ENCODE data around the gene DUSP15.

GRCh38 chr20:31860390-31861134, 9.8 kb downstream of the DUSP15 start:
- TF ChIP-seq MYC (IDR thresholded peaks at IDR 0.05; ENCODE audit: borderline replicate concordance, low read length), result no peak
- TF ChIP-seq JUNB (IDR thresholded peaks at IDR 0.05), result no peak
- TF ChIP-seq, protein P1, sequence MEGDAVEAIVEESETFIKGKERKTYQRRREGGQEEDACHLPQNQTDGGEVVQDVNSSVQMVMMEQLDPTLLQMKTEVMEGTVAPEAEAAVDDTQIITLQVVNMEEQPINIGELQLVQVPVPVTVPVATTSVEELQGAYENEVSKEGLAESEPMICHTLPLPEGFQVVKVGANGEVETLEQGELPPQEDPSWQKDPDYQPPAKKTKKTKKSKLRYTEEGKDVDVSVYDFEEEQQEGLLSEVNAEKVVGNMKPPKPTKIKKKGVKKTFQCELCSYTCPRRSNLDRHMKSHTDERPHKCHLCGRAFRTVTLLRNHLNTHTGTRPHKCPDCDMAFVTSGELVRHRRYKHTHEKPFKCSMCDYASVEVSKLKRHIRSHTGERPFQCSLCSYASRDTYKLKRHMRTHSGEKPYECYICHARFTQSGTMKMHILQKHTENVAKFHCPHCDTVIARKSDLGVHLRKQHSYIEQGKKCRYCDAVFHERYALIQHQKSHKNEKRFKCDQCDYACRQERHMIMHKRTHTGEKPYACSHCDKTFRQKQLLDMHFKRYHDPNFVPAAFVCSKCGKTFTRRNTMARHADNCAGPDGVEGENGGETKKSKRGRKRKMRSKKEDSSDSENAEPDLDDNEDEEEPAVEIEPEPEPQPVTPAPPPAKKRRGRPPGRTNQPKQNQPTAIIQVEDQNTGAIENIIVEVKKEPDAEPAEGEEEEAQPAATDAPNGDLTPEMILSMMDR (IDR thresholded peaks at IDR 0.05), result no peak
- TF ChIP-seq RNF2 (IDR thresholded peaks at IDR 0.05; ENCODE audit: borderline replicate concordance, low read depth), result no peak
- TF ChIP-seq MAX (IDR thresholded peaks at IDR 0.05), result no peak
- TF ChIP-seq USF2 (IDR thresholded peaks at IDR 0.05), result no peak
- TF ChIP-seq NPAS2 (CRISPR knock-in tag; IDR thresholded peaks at IDR 0.05; ENCODE audit: borderline replicate concordance), result no peak
- no peak for TF ChIP-seq RAD21 (conservative IDR thresholded peaks at IDR 0.05 in 1 of 2, IDR thresholded peaks at IDR 0.05 in 1 of 2)
- TF ChIP-seq PBX3 (IDR thresholded peaks at IDR 0.05), result no peak
- no peak for TF ChIP-seq POLR2AphosphoS2 (conservative IDR thresholded peaks at IDR 0.05; ENCODE audit: low read length)
- TF ChIP-seq CEBPB (IDR thresholded peaks at IDR 0.05), result no peak
- TF ChIP-seq EP300 (IDR thresholded peaks at IDR 0.05), result no peak
- no peak for TF ChIP-seq ELK1 (IDR thresholded peaks at IDR 0.05; ENCODE audit: low read depth, low read length)
- TF ChIP-seq MAZ (IDR thresholded peaks at IDR 0.05; ENCODE audit: borderline replicate concordance, low read depth, low read length), result no peak
